Measurements from ENCODE around the gene YWHAH.

- no peak for TF ChIP-seq ZNF433 (tag by site-specific recombination; IDR thresholded peaks at IDR 0.05; ENCODE audit: low read depth)
- TF ChIP-seq CTCF (tag by site-specific recombination; IDR thresholded peaks at IDR 0.05) = no peak
- no peak for TF ChIP-seq RBAK (tag by site-specific recombination; IDR thresholded peaks at IDR 0.05)
- TF ChIP-seq, protein P1, sequence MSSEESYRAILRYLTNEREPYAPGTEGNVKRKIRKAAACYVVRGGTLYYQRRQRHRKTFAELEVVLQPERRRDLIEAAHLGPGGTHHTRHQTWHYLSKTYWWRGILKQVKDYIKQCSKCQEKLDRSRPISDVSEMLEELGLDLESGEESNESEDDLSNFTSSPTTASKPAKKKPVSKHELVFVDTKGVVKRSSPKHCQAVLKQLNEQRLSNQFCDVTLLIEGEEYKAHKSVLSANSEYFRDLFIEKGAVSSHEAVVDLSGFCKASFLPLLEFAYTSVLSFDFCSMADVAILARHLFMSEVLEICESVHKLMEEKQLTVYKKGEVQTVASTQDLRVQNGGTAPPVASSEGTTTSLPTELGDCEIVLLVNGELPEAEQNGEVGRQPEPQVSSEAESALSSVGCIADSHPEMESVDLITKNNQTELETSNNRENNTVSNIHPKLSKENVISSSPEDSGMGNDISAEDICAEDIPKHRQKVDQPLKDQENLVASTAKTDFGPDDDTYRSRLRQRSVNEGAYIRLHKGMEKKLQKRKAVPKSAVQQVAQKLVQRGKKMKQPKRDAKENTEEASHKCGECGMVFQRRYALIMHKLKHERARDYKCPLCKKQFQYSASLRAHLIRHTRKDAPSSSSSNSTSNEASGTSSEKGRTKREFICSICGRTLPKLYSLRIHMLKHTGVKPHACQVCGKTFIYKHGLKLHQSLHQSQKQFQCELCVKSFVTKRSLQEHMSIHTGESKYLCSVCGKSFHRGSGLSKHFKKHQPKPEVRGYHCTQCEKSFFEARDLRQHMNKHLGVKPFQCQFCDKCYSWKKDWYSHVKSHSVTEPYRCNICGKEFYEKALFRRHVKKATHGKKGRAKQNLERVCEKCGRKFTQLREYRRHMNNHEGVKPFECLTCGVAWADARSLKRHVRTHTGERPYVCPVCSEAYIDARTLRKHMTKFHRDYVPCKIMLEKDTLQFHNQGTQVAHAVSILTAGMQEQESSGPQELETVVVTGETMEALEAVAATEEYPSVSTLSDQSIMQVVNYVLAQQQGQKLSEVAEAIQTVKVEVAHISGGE (tag by site-specific recombination; conservative IDR thresholded peaks at IDR 0.05; ENCODE audit: low read depth) = no peak
- TF ChIP-seq TCF7L2 (IDR thresholded peaks at IDR 0.05; ENCODE audit: borderline replicate concordance, low read depth, low read length) = no peak
- no peak for TF ChIP-seq ZNF138 (tag by site-specific recombination; IDR thresholded peaks at IDR 0.05; ENCODE audit: borderline replicate concordance)
- TF ChIP-seq, protein P2, sequence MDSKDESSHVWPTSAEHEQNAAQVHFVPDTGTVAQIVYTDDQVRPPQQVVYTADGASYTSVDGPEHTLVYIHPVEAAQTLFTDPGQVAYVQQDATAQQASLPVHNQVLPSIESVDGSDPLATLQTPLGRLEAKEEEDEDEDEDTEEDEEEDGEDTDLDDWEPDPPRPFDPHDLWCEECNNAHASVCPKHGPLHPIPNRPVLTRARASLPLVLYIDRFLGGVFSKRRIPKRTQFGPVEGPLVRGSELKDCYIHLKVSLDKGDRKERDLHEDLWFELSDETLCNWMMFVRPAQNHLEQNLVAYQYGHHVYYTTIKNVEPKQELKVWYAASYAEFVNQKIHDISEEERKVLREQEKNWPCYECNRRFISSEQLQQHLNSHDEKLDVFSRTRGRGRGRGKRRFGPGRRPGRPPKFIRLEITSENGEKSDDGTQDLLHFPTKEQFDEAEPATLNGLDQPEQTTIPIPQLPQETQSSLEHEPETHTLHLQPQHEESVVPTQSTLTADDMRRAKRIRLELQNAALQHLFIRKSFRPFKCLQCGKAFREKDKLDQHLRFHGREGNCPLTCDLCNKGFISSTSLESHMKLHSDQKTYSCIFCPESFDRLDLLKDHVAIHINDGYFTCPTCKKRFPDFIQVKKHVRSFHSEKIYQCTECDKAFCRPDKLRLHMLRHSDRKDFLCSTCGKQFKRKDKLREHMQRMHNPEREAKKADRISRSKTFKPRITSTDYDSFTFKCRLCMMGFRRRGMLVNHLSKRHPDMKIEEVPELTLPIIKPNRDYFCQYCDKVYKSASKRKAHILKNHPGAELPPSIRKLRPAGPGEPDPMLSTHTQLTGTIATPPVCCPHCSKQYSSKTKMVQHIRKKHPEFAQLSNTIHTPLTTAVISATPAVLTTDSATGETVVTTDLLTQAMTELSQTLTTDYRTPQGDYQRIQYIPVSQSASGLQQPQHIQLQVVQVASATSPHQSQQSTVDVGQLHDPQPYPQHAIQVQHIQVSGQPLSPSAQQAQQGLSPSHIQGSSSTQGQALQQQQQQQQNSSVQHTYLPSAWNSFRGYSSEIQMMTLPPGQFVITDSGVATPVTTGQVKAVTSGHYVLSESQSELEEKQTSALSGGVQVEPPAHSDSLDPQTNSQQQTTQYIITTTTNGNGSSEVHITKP (tag by site-specific recombination; IDR thresholded peaks at IDR 0.05) = no peak
- TF ChIP-seq ZNF184 (tag by site-specific recombination; IDR thresholded peaks at IDR 0.05) = no peak
- no peak for TF ChIP-seq ZNF639 (tag by site-specific recombination; IDR thresholded peaks at IDR 0.05)
- no peak for TF ChIP-seq ZBTB21 (tag by site-specific recombination; IDR thresholded peaks at IDR 0.05)
Observed at GRCh38 chr22:31953261-31953660, 8.9 kb downstream of the YWHAH start.

Measured in HEK293 (cell line).